NCI-H1417 treated with DMSO at 0.1 percent for 48 hours (cell line): ENCODE data around the gene HNF4A.
"Not testable (repeated sequence)": the region's sequence is repeated elsewhere in the genome, so short reads cannot be mapped to it uniquely, and the experiment has no call there.

ENCODE experiments used
- DNase-seq: peaks from one replicate; lab custom pipeline; 2025; lab: John Stamatoyannopoulos, UW

Gene HNF4A

GRCh38 chr20:44471481-44471882 is 116.0 kb downstream of the HNF4A start:
- no peak for DNase-seq

GRCh38 chr20:44472283-44472682 is 116.8 kb downstream of the HNF4A start:
- DNase-seq: not testable (repeated sequence)

- DNase-seq: no peak
Observed at GRCh38 chr20:44475372-44475693, 119.8 kb downstream of the HNF4A start.

- DNase-seq: peak; percentile 62
Observed at GRCh38 chr20:44475694-44476560, 120.4 kb downstream of the HNF4A start, which contains the start of gene TTPAL. Gene TTPAL (plus strand): TSS chr20:44475874. CDS start chr20:44480000, 4,126 bp downstream.

- no peak for DNase-seq
Observed at GRCh38 chr20:44477151-44477550, 121.7 kb downstream of the HNF4A start.

GRCh38 chr20:44478206-44478605 is 122.7 kb downstream of the HNF4A start:
- DNase-seq: no peak

GRCh38 chr20:44479643-44480042 is 124.1 kb downstream of the HNF4A start:
- DNase-seq: no peak

- no peak for DNase-seq
Observed at GRCh38 chr20:44480097-44480496, 124.6 kb downstream of the HNF4A start.

GRCh38 chr20:44481719-44482416 is 126.4 kb downstream of the HNF4A start:
- DNase-seq: no peak

- DNase-seq: no peak
Observed at GRCh38 chr20:44483112-44483511, 127.6 kb downstream of the HNF4A start.
